Measurements from ENCODE around the gene ALDH7A1.

Gene ALDH7A1

DNA sequence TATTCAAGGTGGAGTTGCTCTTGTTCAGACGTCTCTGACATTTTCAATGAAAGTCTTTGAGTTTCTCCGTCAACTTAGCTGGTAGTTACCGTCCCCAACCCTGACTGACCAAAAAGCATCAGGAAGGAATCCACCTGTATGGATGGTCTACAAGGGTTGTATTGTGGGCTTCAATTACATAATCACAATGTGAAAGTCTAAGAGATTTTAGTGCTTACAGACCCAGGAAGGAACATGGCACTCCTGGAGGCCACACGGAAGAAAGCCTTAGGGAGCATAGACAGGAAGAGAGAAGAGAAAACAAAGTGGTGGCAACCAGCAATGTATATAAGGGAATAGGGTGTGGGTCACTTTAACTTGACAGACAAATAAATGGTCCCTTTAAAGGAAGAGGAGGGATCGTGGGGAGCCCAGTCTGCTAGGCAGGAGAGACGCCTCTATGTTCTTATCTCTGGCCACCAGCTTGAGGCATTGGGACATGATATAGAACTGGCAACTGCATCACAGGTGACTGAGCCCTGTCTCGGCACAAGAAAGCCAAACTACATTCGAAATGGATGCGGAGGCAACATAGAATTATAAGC, 80.4 kb downstream of the ALDH7A1 start:
- TF ChIP-seq, protein P1, sequence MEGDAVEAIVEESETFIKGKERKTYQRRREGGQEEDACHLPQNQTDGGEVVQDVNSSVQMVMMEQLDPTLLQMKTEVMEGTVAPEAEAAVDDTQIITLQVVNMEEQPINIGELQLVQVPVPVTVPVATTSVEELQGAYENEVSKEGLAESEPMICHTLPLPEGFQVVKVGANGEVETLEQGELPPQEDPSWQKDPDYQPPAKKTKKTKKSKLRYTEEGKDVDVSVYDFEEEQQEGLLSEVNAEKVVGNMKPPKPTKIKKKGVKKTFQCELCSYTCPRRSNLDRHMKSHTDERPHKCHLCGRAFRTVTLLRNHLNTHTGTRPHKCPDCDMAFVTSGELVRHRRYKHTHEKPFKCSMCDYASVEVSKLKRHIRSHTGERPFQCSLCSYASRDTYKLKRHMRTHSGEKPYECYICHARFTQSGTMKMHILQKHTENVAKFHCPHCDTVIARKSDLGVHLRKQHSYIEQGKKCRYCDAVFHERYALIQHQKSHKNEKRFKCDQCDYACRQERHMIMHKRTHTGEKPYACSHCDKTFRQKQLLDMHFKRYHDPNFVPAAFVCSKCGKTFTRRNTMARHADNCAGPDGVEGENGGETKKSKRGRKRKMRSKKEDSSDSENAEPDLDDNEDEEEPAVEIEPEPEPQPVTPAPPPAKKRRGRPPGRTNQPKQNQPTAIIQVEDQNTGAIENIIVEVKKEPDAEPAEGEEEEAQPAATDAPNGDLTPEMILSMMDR (IDR thresholded peaks at IDR 0.05; ENCODE audit: insufficient read depth, missing control alignments) = no peak
- FAIRE-seq (no peak), DNase-seq (ENCODE audit: insufficient read length, low spot score) (no peak)

DNA sequence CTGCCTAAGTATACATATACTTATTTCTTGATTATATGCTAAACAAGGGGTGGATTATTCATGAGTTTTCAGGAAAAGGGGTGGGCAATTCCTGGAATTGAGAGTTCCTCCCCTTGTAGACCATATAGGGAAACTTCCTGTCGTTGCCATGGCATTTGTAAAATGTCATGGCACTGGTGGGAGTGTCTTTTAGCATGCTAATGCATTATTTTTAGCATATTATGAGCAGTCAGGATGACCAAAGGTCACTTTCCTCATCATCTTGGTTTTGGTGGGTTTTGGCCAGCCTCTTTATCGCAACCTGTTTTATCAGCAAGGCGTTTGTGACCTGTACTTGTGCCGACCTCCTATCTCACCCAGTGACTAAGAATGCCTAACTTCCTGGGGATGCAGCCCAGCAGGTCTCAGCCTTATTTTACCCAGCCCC, 80.9 kb downstream of the ALDH7A1 start:
- DNase-seq (ENCODE audit: insufficient read length, low spot score) (no peak), FAIRE-seq (no peak)
- TF ChIP-seq, protein P1 (IDR thresholded peaks at IDR 0.05; ENCODE audit: insufficient read depth, missing control alignments) = no peak

DNA sequence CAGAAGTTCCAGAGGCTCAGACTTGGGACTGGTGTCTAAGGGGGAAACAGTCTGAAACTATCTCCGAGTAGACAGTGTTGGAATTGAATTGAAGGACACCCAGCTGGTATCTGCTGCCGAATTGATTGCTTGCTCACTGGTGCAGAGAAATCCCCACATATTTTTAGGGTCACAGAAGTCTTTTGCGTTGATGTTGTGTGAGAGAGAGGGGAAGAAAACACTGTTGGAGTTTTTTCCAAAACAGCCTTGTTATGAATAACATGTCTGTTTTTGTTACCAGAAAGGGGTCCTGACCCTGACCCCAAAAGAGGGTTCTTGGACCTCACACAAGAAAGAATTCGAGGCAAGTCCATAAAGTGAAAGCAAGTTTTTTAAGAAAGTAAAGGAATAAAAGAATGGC, 81.3 kb downstream of the ALDH7A1 start:
- TF ChIP-seq, protein P1 (IDR thresholded peaks at IDR 0.05; ENCODE audit: insufficient read depth, missing control alignments) = no peak
- no peak for FAIRE-seq
- no peak for DNase-seq (ENCODE audit: insufficient read length, low spot score)

DNA sequence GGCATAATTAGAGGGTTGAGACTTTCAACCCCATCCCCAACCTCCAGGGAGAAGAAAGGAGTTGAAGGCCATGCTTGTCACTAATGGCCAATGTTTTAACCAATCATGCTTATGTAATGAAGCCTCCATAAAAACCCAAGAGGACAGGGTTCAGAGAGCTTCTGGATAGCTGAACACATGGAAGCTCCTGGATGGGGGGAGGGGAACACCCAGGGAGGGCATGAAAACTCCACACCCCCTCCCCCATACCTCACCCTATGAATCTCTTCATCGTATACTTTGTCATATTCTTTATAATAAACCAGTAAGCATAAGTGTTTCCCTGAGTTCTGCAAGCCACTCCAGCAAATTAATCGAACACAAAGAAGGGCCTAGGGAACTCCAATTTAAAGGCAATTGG, 81.7 kb downstream of the ALDH7A1 start:
- DNase-seq (ENCODE audit: insufficient read length, low spot score) (no peak), FAIRE-seq (no peak)
- TF ChIP-seq, protein P1 (IDR thresholded peaks at IDR 0.05; ENCODE audit: insufficient read depth, missing control alignments) = no peak

DNA sequence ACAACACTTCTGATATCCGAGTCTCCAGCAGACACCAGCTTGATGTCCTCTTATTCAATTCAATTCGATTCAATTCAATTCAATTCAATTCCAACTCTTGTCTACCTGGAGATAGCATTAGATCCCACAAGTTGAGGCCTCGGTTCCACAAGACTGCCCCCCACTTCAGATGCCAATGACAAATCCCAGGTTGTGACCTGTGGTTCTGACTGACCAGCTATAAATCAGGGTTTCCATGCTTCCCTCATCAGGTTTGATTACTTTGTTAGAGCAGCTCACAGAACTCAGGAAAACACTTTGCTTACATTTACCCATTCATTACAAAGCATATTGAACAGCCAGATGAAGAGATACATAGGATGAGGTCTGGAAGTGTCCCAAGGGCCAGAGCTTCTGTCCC, 82.6 kb downstream of the ALDH7A1 start:
- TF ChIP-seq, protein P1 (IDR thresholded peaks at IDR 0.05; ENCODE audit: insufficient read depth, missing control alignments) = no peak
- no peak for DNase-seq (ENCODE audit: insufficient read length, low spot score)
- FAIRE-seq = no peak

DNA sequence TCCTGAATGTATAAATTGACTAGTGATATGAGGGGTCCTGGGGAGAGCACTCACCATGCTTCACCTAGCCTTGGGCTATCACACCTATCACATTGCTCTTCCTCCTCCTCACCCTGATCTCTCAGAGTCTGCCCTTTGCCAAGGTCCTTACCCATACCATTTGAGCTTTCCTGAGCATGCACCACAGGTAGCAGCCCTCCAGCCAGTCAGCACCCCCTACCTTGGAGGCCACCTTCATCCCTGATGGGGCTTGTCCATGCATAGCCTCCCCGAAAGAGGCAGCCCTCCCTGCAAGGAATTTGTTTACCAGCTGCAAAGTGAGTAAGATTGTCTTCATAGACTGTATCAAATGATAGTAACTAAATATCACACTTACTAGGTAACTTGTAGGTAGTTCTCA, 83.1 kb downstream of the ALDH7A1 start:
- FAIRE-seq (no peak), DNase-seq (ENCODE audit: insufficient read length, low spot score) (no peak)
- TF ChIP-seq, protein P1 (IDR thresholded peaks at IDR 0.05; ENCODE audit: insufficient read depth, missing control alignments) = no peak

DNA sequence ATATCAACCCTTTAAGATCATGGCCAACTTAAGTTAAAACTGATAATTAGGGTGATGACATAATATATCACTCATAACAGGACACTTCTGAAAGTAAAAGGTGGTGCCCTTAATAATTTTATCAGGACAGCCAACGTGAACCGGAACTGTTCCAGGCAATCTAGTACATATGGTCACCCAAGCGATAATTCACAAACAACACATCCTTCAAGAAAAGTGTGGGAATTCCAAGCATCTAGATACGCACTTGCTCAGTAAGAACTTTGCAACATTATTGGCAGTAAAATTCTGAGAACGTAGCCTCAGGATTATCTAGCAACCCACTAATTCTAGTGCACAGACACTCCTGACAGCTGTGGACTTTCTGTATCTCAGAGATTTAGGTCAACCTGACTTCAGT, 85.7 kb downstream of the ALDH7A1 start:
- TF ChIP-seq, protein P1 (IDR thresholded peaks at IDR 0.05; ENCODE audit: insufficient read depth, missing control alignments) = no peak
- FAIRE-seq (no peak), DNase-seq (ENCODE audit: insufficient read length, low spot score) (no peak)

Data from D721Med (cell line).